ENCODE data around the gene UBE2M. TPM values are rescaled to one million over a fixed set of nuclear protein-coding genes. Genes with fewer than 3 reads are reported as not detected.

UBE2M gene
- total RNA-seq, 1 donor from 2014 or later, result 164 TPM

DNA sequence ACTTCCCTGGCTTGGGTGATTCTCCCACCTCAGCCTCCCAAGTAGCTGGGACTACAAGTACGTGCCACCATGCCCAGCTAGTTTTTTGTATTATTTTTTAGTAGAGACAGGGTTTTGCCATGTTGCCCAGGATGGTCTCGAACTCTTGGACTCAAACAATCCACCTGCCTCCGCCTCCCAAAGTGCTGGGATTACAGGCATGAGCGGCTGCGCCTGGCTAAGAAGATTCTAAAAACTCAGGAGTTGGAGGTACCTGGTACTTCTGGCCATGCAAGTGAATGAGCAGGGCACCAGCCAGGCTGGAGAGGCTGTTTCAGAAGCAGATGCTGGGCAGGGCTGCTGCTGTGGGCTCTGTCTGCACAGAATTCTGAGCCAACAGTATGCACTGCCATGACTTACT is 8.6 kb upstream of the UBE2M start:
- Mint-ChIP-seq H3K36me3 (ENCODE audit: low read depth) (peaks cover 13% of the 10 kb centered on the region), H3K4me3 (no peak overlapping the region), H3K4me1 (ENCODE audit: low read depth) (peaks cover 39% of the 10 kb centered on the region), H3K27ac (no peak overlapping the region), H3K27me3 (ENCODE audit: insufficient read depth) (no peaks in the 10 kb centered on the region), H3K9me3 (no peaks in the 10 kb centered on the region)
- intact Hi-C loops (cut with micrococcal nuclease), result no loop called here
- no peak for DNase-seq (ENCODE audit: low spot score)

DNA sequence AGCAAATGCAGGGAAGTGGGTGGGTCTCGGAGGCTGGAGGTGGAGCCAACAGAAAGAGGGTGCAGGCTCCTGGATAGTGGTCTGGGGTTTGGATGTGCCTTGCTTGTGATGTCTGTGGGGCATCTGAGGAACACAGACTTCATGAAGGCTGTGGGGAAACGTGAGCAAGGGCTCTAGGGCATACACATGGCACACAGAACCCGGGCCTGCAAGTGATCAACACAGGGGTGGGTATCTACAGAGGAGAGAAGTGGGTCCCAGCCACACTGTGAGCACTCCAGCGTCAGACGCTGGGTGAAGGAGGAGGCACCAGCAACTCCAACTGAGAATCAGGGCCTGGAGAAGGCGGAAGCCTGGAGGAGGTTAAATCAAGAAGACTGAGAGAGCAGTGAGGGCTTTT is 5.4 kb upstream of the UBE2M start:
- H3K36me3 Mint-ChIP-seq (ENCODE audit: low read depth), result peaks cover 14% of the 10 kb centered on the region
- DNase-seq (ENCODE audit: low spot score), result no peak
- peak overlapping the region; percentile 86 for H3K4me3 Mint-ChIP-seq
- H3K27ac Mint-ChIP-seq, result peak overlapping the region; percentile 24
- H3K27me3 Mint-ChIP-seq (ENCODE audit: insufficient read depth), result no peaks in the 10 kb centered on the region
- no peaks in the 10 kb centered on the region for H3K9me3 Mint-ChIP-seq
- intact Hi-C loops (cut with micrococcal nuclease), result loop anchor here (1.0 kb wide), 1 partner anchor 8 kb away; no protein-coding TSS in a partner anchor
- peaks cover 55% of the 10 kb centered on the region for H3K4me1 Mint-ChIP-seq (ENCODE audit: low read depth)

DNA sequence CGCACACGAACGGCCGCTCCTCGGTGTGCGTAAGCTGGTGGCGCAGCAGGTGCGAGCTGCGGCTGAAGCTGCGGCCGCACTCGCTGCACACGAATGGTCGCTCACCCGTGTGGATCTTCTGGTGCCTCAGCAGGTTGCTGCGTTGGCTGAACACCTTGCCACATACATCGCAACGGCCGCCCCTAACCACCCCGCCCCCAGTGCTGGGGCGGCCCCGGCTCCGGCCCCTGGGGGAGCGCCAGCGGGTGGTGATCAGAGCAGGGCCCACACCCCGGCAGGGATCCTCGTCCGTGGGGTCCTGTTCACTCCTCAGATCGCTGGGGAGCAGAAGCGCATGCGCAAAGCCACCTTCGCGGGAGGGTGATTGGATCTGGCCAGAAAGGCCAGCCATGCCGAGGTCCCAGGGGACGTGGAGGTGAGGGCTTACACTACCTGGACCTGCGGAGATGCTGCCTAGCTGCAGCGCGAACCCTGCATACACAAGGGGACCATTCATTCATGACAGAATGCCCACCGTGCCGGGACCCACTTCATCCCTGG is 4.7 kb upstream of the UBE2M start:
- Mint-ChIP-seq H3K4me3 (peak overlapping the region; percentile 86), H3K27me3 (ENCODE audit: insufficient read depth) (no peaks in the 10 kb centered on the region), H3K9me3 (no peaks in the 10 kb centered on the region), H3K4me1 (ENCODE audit: low read depth) (peaks cover 48% of the 10 kb centered on the region), H3K27ac (peak overlapping the region; percentile 99), H3K36me3 (ENCODE audit: low read depth) (peaks cover 11% of the 10 kb centered on the region)
- no peak for DNase-seq (ENCODE audit: low spot score)
- intact Hi-C loops (cut with micrococcal nuclease), result loop anchor here (1.0 kb wide), 1 partner anchor 9 kb away; no protein-coding TSS in a partner anchor

DNA sequence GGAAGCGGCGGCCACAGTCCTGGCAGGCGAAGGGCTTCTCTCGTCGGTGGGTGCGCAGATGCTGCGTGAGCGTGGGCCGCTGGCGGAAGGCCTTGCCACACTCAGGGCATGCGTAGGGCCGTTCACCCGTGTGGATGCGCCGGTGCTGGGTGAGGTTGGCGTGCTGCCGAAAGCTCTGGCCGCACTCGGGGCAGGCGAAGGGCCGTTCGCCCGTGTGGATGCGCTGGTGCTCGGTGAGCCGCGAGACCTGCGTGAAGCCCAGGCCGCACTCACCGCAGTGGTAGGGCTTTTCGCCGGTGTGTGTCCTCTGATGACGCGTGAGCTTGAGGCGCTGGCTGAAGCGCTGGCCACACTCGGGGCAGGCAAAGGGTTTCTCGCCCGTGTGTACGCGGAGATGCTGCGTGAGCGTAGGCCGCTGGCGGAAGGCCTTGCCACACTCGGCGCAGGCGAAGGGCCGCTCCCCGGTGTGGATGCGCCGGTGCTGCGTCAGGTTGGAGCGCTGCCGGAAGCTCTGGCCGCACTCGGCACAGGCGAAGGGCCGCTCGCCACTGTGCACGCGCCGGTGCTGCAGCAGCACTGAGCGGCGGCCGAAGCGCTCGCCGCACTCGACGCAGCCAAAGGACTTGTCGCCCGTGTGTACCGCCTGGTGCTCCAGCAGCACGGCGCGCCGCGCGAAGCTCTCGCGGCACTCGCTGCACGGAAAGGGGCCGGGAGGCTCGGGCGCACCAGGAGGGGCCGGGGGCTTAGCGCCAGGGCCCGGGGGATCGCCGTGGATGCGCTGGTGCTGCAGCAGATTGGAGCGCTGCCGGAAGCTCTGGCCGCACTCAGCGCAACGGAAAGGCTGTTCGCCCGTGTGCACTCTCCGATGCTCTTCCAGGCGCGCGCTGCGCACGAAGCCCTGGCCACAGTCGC is 4.0 kb upstream of the UBE2M start:
- no peak for DNase-seq (ENCODE audit: low spot score)
- Mint-ChIP-seq H3K4me3 (peak overlapping the region; percentile 86), H3K27ac (peak overlapping the region; percentile 99), H3K27me3 (ENCODE audit: insufficient read depth) (no peaks in the 10 kb centered on the region), H3K4me1 (ENCODE audit: low read depth) (peaks cover 51% of the 10 kb centered on the region), H3K36me3 (ENCODE audit: low read depth) (peaks cover 15% of the 10 kb centered on the region), H3K9me3 (no peaks in the 10 kb centered on the region)
- intact Hi-C loops (cut with micrococcal nuclease), result loop anchor here (1.0 kb wide), 2 partner anchors 10 to 19 kb away; no protein-coding TSS in a partner anchor

DNA sequence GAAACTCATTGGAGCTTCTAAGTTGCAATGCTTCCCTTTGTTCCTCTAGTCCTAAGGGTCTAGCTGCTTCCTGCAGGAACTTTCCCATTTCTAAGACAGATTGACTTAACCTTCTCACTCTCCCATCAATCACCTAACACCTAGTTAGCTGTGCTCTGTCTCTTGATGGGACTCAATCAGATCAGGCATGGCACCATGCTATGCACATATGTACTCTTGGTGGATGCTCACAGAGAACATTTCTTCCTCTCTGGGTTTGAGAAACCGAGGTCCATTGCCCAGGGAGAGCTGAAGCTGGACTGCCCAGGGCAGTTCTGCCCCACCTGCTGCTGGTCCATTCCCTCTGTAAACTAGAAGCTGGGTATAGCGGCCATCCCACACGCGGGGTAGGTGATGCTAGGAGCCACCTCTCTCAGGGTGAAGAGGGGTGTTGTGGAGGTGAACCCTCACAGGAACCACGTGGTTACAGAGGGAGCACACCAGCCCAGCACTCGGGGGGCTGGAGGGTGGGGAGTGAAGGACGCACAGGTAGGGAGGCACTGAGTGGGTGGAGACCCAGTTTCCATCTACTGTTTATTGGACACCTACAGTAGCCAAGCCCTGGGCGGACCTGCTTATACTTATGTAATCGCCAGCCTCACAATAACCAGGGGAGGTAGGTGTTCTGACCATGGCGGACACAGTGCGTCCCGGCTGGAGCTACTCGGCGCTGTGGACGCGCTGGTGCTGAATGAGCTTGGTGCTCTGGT is 3.1 kb upstream of the UBE2M start:
- no peak for DNase-seq (ENCODE audit: low spot score)

DNA sequence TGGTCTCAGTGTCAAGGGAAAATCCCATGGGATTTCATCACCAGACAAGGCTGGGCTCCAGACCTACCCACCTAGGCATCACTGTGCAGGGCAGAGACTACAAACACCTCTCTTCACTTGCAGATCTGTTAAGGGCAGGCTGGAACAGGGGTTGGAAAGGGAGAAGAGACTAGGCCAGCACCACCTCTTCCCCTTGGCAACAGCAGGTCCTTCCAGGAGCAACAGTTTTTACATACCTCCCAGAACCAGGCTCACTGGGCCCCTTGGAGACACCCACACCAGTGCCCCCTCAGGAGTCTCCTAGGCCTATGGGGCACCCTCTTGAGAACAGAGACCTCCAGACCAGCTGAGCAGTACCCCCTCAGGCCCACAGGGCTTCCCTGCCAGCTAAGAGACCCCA is 2.5 kb upstream of the UBE2M start:
- peaks cover 25% of the 10 kb centered on the region for H3K36me3 Mint-ChIP-seq (ENCODE audit: low read depth)

More for the DNA sequence above, 3.1 kb upstream of the UBE2M start:
- Mint-ChIP-seq H3K4me1 (ENCODE audit: low read depth) (peaks cover 59% of the 10 kb centered on the region), H3K27ac (peak overlapping the region; percentile 99), H3K4me3 (peak overlapping the region; percentile 86), H3K27me3 (ENCODE audit: insufficient read depth) (no peaks in the 10 kb centered on the region), H3K9me3 (no peaks in the 10 kb centered on the region), H3K36me3 (ENCODE audit: low read depth) (peaks cover 19% of the 10 kb centered on the region)
- intact Hi-C loops (cut with micrococcal nuclease), result loop anchor here (1.0 kb wide), 1 partner anchor 20 kb away; no protein-coding TSS in a partner anchor

DNA sequence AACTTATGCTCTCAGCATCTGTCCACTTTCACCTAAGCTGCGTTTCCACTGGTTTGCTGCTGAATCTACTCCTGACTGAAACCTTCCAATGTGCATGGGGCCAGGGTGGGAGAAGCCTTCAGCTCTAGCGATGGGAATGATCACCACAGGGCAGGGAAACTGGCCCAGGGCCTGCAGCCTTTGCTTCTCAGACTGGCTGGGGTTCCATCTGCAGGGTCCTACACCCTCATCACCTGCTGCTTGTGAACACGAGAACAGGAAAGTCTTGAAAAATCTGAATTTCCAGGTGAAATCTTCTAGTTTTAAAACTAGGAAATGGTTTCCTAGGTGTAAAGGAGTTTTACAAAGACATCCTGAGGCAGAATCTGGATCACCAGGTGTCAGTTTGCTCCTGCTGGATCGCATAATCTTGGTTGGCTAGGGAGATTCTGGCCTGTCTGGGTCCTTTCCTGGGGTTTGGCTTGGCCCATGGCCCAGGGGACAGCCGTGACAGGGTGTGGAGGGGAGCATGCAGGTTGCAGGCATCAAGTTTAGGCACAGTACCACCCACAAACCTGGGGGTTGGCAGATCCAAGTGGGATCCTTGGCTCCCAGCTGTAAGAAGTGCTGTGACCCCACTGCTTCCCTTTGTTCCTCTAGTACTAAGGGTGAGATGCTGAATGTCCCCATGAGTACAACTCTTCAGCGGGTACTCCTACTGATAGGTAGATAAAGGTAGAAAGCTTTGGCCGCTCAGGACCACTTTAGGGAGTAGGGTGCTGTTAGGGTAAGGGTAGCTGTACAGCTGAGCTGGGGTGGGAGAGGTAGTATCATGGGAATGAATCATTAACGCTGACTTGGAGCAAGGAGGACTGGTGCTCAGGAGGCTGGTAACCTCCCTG is 1.8 kb upstream of the UBE2M start:
- Mint-ChIP-seq H3K27ac (peak overlapping the region; percentile 99), H3K4me1 (ENCODE audit: low read depth) (peaks cover 63% of the 10 kb centered on the region)
- intact Hi-C loops (cut with micrococcal nuclease), result no loop called here

More for the DNA sequence above, 2.5 kb upstream of the UBE2M start:
- no peaks in the 10 kb centered on the region for H3K9me3 Mint-ChIP-seq
- peaks cover 60% of the 10 kb centered on the region for H3K4me1 Mint-ChIP-seq (ENCODE audit: low read depth)
- DNase-seq (ENCODE audit: low spot score), result no peak
- H3K27ac Mint-ChIP-seq, result peak overlapping the region; percentile 99
- no peaks in the 10 kb centered on the region for H3K27me3 Mint-ChIP-seq (ENCODE audit: insufficient read depth)
- peak overlapping the region; percentile 95 for H3K4me3 Mint-ChIP-seq
- intact Hi-C loops (cut with micrococcal nuclease), result no loop called here

DNA sequence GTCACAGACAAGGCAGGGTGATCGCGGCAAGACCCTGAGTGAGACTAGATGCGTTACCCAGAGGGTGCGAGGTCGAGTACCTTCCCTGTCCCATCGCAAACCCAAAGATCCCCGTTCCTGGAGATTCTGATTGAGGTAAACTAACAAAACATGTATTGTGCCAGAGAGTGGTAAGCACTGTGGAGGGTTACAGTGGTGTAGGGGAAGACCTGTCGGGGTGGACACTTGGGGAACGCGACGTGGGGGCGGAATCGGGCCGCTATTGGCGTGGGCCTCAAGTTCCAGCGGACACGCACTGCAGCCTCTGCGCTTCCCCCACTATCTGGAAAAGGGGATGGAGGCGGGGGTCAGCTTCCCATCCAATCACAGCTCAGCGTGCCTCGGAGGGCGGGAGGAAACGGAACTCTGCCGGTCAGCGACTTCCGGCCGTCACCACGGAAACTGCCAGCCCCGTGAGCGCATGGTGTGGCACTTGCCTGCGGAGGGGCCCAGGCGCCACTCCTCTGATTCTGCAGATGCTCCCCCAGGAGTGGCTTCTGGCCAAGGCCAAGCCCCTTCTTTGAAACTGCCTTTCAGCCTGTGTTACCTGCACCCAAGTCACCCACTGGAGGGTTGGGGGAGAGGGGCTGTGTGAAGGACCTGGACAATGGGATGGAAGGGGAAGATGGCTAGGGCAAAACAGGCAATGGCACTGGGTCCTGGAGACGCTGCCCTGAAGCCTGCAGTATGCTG is 1.0 kb upstream of the UBE2M start:
- H3K9me3 Mint-ChIP-seq, result no peaks in the 10 kb centered on the region
- peak overlapping the region; percentile 99 for H3K27ac Mint-ChIP-seq
- peaks cover 33% of the 10 kb centered on the region for H3K36me3 Mint-ChIP-seq (ENCODE audit: low read depth)
- intact Hi-C loops (cut with micrococcal nuclease), result loop anchor here (1.0 kb wide), 3 partner anchors 14 to 178 kb away; partner anchors contain the start of genes MZF1 and ZNF837
- peak; percentile 65 for DNase-seq (ENCODE audit: low spot score)
- peak overlapping the region; percentile 95 for H3K4me3 Mint-ChIP-seq
- peaks cover 66% of the 10 kb centered on the region for H3K4me1 Mint-ChIP-seq (ENCODE audit: low read depth)
- no peaks in the 10 kb centered on the region for H3K27me3 Mint-ChIP-seq (ENCODE audit: insufficient read depth)

More for the DNA sequence above, 1.8 kb upstream of the UBE2M start:
- no peak for DNase-seq (ENCODE audit: low spot score)
- H3K4me3 Mint-ChIP-seq, result peak overlapping the region; percentile 95
- no peaks in the 10 kb centered on the region for H3K27me3 Mint-ChIP-seq (ENCODE audit: insufficient read depth)
- peaks cover 28% of the 10 kb centered on the region for H3K36me3 Mint-ChIP-seq (ENCODE audit: low read depth)
- no peaks in the 10 kb centered on the region for H3K9me3 Mint-ChIP-seq

DNA sequence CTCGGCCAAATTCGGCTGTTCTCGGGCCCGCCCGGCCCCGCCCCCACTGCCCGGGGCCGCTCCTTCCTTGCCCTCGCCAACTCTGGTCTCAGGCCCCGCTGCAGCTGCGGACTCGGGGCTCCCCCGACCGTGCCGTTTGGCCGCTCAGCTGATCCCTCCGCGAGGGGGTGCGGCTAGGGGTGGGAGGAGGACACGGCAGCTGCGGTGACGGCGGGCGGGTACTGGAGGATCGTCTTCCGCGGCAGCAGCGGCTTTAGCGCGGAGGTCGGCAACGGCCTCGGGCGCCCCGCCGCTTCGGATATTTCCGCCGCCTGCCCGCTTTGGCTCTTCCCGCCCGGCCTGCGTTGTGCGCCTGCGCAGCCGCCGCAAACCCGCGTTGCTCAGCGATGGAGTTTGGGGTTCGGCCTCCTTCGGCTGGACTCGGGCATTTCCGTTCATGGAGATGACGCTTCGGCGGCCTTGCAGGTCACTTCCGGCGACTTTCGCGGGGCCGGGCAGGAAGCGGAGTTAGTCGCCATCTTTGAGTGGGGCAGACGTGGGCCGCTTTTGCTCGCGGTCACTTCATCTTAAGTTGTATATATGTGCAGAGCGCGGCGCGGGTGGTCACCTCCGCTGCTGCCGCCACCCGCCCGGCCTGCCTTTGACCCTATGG is 338 bp upstream of the UBE2M start:
- H3K4me1 Mint-ChIP-seq (ENCODE audit: low read depth), result peaks cover 66% of the 10 kb centered on the region

DNA sequence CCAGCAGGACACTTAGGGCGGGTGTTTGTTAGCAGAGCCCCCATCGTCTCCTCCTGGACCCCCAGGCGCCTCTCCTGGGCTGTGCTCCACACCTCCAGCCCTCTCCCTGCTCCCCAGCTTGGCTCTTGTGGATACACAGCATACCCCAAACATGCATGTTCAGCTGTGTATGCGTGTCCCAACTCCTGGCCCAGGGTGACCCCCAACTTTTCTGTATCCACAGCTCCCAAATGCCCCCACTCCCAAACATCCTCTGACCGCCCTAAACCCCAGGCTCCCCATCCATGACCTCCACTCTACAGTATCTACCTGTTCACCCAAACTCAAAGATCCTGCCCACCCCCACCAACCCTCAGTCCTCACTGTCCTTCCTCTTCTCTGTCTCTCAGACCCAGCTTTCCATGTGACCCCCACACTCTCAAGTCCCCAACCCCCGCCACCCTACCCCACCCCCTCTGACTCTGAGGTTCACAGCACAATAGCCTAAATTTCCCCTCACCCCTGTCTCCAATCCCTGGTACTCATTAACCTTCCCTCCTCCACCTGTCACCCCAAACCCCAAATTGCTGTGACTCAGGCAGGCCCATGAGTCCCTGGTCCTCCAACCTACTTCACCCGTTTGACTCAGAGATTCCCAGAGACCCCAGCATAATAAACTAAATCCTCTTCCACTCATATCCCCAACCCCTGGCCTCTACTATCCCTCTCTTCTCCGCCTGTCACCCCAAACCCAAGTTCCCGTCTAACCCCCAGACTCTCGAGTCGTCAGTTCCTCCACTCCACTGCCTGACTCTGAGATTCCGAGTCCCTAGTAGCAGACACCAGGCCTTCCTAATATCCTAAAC is 968 bp downstream of the UBE2M start:
- H3K4me3 Mint-ChIP-seq, result peak overlapping the region; percentile 96
- peaks cover 1% of the 10 kb centered on the region for H3K27me3 Mint-ChIP-seq (ENCODE audit: insufficient read depth)
- H3K27ac Mint-ChIP-seq, result peak overlapping the region; percentile 98
- intact Hi-C loops (cut with micrococcal nuclease), result loop anchor here (1.0 kb wide), 2 partner anchors 38 to 149 kb away; partner anchors contain the start of genes ZBTB45 and ZNF584
- no peak for DNase-seq (ENCODE audit: low spot score)
- no peaks in the 10 kb centered on the region for H3K9me3 Mint-ChIP-seq
- peaks cover 43% of the 10 kb centered on the region for H3K36me3 Mint-ChIP-seq (ENCODE audit: low read depth)
- H3K4me1 Mint-ChIP-seq (ENCODE audit: low read depth), result peaks cover 66% of the 10 kb centered on the region

More for the DNA sequence above, 338 bp upstream of the UBE2M start:
- intact Hi-C loops (cut with micrococcal nuclease), result loop anchor here (1.0 kb wide), 5 partner anchors 15 to 177 kb away; partner anchors contain the start of genes MZF1, ZBTB45, ZNF584 and ZNF837
- peak; percentile 100 for DNase-seq (ENCODE audit: low spot score)
- peaks cover 40% of the 10 kb centered on the region for H3K36me3 Mint-ChIP-seq (ENCODE audit: low read depth)
- peaks cover 1% of the 10 kb centered on the region for H3K27me3 Mint-ChIP-seq (ENCODE audit: insufficient read depth)
- H3K4me3 Mint-ChIP-seq, result peak overlapping the region; percentile 95
- peak overlapping the region; percentile 99 for H3K27ac Mint-ChIP-seq
- no peaks in the 10 kb centered on the region for H3K9me3 Mint-ChIP-seq

All from activated T-helper 1 cell treated with anti-CD3 and anti-CD28 coated beads, Interleukin-12 subunit alpha, Interleukin-12 subunit beta, Interleukin-2, Interleukin-4 antibody, amounts not matched to agents 30 ng/mL and 10 ng/mL and 1 ng/mL, durations not matched to agents 14 hours and 24 hours and 36 hours (primary cell).